ENCODE measurements around the gene ZC3H12D. TPM values are rescaled to one million over a fixed set of nuclear protein-coding genes. Genes with fewer than 3 reads are reported as not detected.

The ZC3H12D gene
- total RNA-seq, 3 donors from 2014 or later (not counting 1 experiment from before 2014, with no cell fraction given) = 0.49 to 7.7 (median 4.1) TPM

DNA sequence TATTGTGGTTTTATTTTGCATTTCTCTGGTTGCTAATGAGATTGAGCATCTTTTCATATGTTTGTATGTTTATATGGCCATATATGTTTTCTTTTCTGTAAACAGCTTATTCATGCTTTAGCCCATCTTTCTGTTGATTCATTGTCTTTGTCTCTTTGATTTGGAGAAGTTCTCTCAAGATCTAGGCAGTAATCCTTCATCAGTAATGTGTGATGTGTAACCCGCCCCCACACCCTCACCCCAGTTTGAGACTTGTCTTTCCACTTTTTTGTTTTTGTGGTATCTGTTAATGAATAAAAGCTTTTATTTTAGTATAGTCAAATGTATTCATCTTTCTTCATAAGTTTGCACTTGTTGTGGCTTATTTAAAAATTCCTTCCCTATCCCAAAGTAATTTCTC is 26.0 kb downstream of the ZC3H12D start:
- Mint-ChIP-seq H3K9me3 (no peaks in the 10 kb centered on the region), H3K4me1 (no peaks in the 10 kb centered on the region), H3K4me3 (no peak overlapping the region), H3K27me3 (ENCODE audit: low read depth in 2 of 2) (no peaks in the 10 kb centered on the region), H3K27ac (no peak overlapping the region), H3K36me3 (no peaks in the 10 kb centered on the region)
- Histone ChIP-seq H3K36me3 (ENCODE audit: control insufficient read depth, insufficient read depth, low read length) (peaks cover 7% of the 10 kb centered on the region), H3K4me3 (ENCODE audit: low read length) (no peak overlapping the region), H3K27me3 (ENCODE audit: control insufficient read depth, insufficient read depth, low read length) (no peaks in the 10 kb centered on the region), H3K27ac (ENCODE audit: low read length) (no peak overlapping the region), H3K4me1 (ENCODE audit: control insufficient read depth, insufficient read depth, low read length) (no peaks in the 10 kb centered on the region), H3K9me3 (ENCODE audit: control insufficient read depth, insufficient read depth, low read length) (no peaks in the 10 kb centered on the region)
- intact Hi-C loops (cut with micrococcal nuclease) = no loop called here
- ATAC-seq (no peak), DNase-seq (no peak)
- TF ChIP-seq, protein P1, sequence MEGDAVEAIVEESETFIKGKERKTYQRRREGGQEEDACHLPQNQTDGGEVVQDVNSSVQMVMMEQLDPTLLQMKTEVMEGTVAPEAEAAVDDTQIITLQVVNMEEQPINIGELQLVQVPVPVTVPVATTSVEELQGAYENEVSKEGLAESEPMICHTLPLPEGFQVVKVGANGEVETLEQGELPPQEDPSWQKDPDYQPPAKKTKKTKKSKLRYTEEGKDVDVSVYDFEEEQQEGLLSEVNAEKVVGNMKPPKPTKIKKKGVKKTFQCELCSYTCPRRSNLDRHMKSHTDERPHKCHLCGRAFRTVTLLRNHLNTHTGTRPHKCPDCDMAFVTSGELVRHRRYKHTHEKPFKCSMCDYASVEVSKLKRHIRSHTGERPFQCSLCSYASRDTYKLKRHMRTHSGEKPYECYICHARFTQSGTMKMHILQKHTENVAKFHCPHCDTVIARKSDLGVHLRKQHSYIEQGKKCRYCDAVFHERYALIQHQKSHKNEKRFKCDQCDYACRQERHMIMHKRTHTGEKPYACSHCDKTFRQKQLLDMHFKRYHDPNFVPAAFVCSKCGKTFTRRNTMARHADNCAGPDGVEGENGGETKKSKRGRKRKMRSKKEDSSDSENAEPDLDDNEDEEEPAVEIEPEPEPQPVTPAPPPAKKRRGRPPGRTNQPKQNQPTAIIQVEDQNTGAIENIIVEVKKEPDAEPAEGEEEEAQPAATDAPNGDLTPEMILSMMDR (IDR thresholded peaks at IDR 0.05) = no peak
- no CpG with 5 or more reads among the region's 1 CpG for WGBS (ENCODE audit: insufficient coverage)

DNA sequence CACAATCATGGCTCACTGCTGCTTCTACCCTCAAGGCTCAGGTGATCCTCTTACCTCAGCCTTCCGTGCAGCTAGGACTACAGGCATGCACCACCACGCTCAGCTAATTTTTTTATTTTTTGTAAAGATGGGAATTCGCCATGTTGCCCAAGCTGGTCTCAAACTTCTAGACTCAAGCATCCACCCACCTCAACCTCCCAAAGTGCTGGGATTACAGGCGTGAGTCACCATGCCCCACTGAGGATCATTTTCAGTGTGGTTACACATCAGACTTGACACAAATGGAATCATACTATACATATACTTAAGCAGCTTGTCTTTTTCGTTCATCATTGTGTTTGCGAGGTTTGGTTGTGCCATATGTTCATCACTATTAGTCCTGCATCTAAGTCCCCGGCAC is 26.6 kb downstream of the ZC3H12D start:
- Mint-ChIP-seq H3K9me3 (no peaks in the 10 kb centered on the region), H3K36me3 (no peaks in the 10 kb centered on the region), H3K4me3 (no peak overlapping the region), H3K27ac (no peak overlapping the region), H3K27me3 (ENCODE audit: low read depth in 2 of 2) (no peaks in the 10 kb centered on the region), H3K4me1 (no peaks in the 10 kb centered on the region)
- no peak for DNase-seq
- WGBS (ENCODE audit: insufficient coverage) = 96% methylated on average over 7 of the region's 7 CpGs
- intact Hi-C loops (cut with micrococcal nuclease) = no loop called here
- Histone ChIP-seq H3K27ac (ENCODE audit: low read length) (no peak overlapping the region), H3K36me3 (ENCODE audit: control insufficient read depth, insufficient read depth, low read length) (peaks cover 7% of the 10 kb centered on the region), H3K27me3 (ENCODE audit: control insufficient read depth, insufficient read depth, low read length) (no peaks in the 10 kb centered on the region), H3K4me3 (ENCODE audit: low read length) (no peak overlapping the region), H3K9me3 (ENCODE audit: control insufficient read depth, insufficient read depth, low read length) (no peaks in the 10 kb centered on the region), H3K4me1 (ENCODE audit: control insufficient read depth, insufficient read depth, low read length) (no peaks in the 10 kb centered on the region)
- TF ChIP-seq, protein P1 (IDR thresholded peaks at IDR 0.05) = no peak
- no peak for ATAC-seq

DNA sequence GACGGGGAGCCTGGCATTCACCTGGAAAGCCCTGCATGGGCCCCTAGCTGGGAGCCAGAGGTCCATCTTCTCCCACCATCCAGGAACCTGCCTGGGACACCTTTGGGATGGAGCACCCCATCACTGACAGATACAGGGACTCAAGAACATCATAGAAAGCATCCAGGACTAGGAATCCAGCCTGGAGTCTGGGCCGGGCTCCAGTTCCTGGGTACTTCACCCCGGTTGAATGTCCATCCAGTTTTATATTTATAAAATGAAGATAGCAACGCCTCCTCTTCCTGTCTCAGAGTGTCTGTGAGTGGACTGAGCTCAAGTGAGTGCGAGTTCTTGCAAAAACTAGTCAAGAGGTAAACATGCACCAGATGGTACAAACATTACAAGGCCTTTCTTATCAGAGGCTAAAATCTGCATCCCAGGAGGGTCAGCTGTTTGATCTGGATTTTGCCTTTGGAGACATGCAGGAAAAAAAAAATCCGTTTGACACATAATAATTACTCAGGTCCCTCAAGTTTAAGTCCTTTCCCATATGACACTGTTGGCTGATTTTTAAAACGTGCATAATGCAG is 27.4 kb downstream of the ZC3H12D start:
- Mint-ChIP-seq H3K9me3 (no peaks in the 10 kb centered on the region), H3K27ac (no peak overlapping the region), H3K4me1 (no peaks in the 10 kb centered on the region), H3K4me3 (no peak overlapping the region), H3K36me3 (no peaks in the 10 kb centered on the region), H3K27me3 (ENCODE audit: low read depth in 2 of 2) (no peaks in the 10 kb centered on the region)
- Histone ChIP-seq H3K36me3 (ENCODE audit: control insufficient read depth, insufficient read depth, low read length) (peaks cover 7% of the 10 kb centered on the region), H3K4me3 (ENCODE audit: low read length) (no peak overlapping the region), H3K9me3 (ENCODE audit: control insufficient read depth, insufficient read depth, low read length) (no peaks in the 10 kb centered on the region), H3K4me1 (ENCODE audit: control insufficient read depth, insufficient read depth, low read length) (no peaks in the 10 kb centered on the region), H3K27me3 (ENCODE audit: control insufficient read depth, insufficient read depth, low read length) (no peaks in the 10 kb centered on the region), H3K27ac (ENCODE audit: low read length) (no peak overlapping the region)
- ATAC-seq (no peak), DNase-seq (no peak)
- TF ChIP-seq, protein P1 (IDR thresholded peaks at IDR 0.05) = no peak
- intact Hi-C loops (cut with micrococcal nuclease) = no loop called here
- 94% methylated on average over 6 of the region's 7 CpGs for WGBS (ENCODE audit: insufficient coverage)
